Measurements from ENCODE around the gene NR4A2. TPM values are rescaled to one million over a fixed set of nuclear protein-coding genes. Genes with fewer than 3 reads are reported as not detected.

Gene NR4A2
- polyA plus RNA-seq, 1 of the 3 experiments (the other 2 are of a cell fraction) = 16.2 TPM

DNA sequence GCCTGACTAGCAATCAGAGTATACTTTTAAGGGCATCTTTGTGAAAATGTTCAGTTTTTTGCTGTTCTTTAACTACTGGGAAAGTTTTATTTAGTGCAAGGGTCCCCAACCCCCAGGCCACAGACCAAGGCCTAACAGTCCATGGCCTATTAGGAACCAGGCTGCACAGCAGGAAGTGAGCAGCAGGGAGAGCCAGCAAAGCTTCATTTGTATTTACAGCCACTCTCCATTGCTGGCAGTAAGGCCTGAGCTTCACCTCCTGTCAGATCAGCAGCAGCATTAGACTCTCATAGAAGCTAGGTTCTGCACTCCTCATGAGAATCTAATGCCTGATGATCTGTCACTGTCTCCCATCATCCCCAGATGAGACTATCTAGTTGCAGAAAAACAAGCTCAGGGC, 17.1 kb upstream of the NR4A2 start:
- POLR2A ChIA-PET = no interaction called here

More for the DNA sequence above, 17.1 kb upstream of the NR4A2 start:
- Histone ChIP-seq H4K20me1 (ENCODE audit: insufficient read depth) (no peaks in the 10 kb centered on the region), H3K9me2 (no peaks in the 10 kb centered on the region), H3K4me1 (ENCODE audit: control insufficient read depth in 1 of 2, insufficient read depth in 2 of 2, low read depth in 1 of 2, low read length in 1 of 2) (no peaks in the 10 kb centered on the region), H3K36me3 (replicated peaks in 1 of 2; ENCODE audit: control insufficient read depth in 1 of 2, insufficient read depth in 2 of 2, low read length in 1 of 2) (no peaks in the 10 kb centered on the region), H3F3A (replicated peaks; ENCODE audit: insufficient read depth) (no peaks in the 10 kb centered on the region), H3K79me2 (ENCODE audit: insufficient read depth) (no peaks in the 10 kb centered on the region), H3K27me3 (ENCODE audit: insufficient read depth) (no peaks in the 10 kb centered on the region), H3K9me3 (no peaks in the 10 kb centered on the region), H2AFZ (ENCODE audit: low read depth) (no peak overlapping the region), H3K9ac (no peak overlapping the region), H3K4me3 (ENCODE audit: low read depth in 2 of 2, low read length in 1 of 2) (no peak overlapping the region), H3K27ac (ENCODE audit: low read depth in 2 of 2, low read length in 1 of 2) (no peak overlapping the region), H3K4me2 (no peak overlapping the region)
- CTCF ChIA-PET = interaction anchor here (0.7 to 2.5 kb wide), 2 partner anchors 15 to 240 kb away, joined by 3 to 10 read pairs; no protein-coding TSS in a partner anchor
- DNase-seq = no peak
- TF ChIP-seq, protein P1, sequence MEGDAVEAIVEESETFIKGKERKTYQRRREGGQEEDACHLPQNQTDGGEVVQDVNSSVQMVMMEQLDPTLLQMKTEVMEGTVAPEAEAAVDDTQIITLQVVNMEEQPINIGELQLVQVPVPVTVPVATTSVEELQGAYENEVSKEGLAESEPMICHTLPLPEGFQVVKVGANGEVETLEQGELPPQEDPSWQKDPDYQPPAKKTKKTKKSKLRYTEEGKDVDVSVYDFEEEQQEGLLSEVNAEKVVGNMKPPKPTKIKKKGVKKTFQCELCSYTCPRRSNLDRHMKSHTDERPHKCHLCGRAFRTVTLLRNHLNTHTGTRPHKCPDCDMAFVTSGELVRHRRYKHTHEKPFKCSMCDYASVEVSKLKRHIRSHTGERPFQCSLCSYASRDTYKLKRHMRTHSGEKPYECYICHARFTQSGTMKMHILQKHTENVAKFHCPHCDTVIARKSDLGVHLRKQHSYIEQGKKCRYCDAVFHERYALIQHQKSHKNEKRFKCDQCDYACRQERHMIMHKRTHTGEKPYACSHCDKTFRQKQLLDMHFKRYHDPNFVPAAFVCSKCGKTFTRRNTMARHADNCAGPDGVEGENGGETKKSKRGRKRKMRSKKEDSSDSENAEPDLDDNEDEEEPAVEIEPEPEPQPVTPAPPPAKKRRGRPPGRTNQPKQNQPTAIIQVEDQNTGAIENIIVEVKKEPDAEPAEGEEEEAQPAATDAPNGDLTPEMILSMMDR (IDR thresholded peaks at IDR 0.05) = no peak
- TF ChIP-seq GATA2 (CRISPR knock-in tag; IDR thresholded peaks at IDR 0.05) (no peak), RAD21 (IDR thresholded peaks at IDR 0.05; ENCODE audit: low read length) (no peak), TEAD4 (IDR thresholded peaks at IDR 0.05; ENCODE audit: borderline replicate concordance, insufficient read depth) (no peak), FOXJ3 (CRISPR knock-in tag; IDR thresholded peaks at IDR 0.05) (no peak), TAF1 (IDR thresholded peaks at IDR 0.05; ENCODE audit: borderline replicate concordance, low read depth, low read length) (no peak), RFX5 (IDR thresholded peaks at IDR 0.05; ENCODE audit: low read length) (no peak), SMC3 (IDR thresholded peaks at IDR 0.05; ENCODE audit: low read depth, low read length) (no peak), NRF1 (IDR thresholded peaks at IDR 0.05; ENCODE audit: low read depth, low read length) (no peak), NFIC (IDR thresholded peaks at IDR 0.05; ENCODE audit: borderline replicate concordance) (no peak), MEF2A (IDR thresholded peaks at IDR 0.05; ENCODE audit: borderline replicate concordance, low read depth) (no peak), TCF12 (IDR thresholded peaks at IDR 0.05) (no peak), ELF1 (IDR thresholded peaks at IDR 0.05) (no peak), EP300 (IDR thresholded peaks at IDR 0.05; ENCODE audit: borderline replicate concordance in 1 of 2, low read depth in 1 of 2, low read length in 1 of 2) (no peak), EZH2phosphoT487 (IDR thresholded peaks at IDR 0.05; ENCODE audit: borderline replicate concordance, low read depth) (no peak), RXRA (IDR thresholded peaks at IDR 0.05; ENCODE audit: borderline replicate concordance, low read depth) (no peak)
- TF ChIP-seq, protein P2, sequence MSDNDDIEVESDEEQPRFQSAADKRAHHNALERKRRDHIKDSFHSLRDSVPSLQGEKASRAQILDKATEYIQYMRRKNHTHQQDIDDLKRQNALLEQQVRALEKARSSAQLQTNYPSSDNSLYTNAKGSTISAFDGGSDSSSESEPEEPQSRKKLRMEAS (IDR thresholded peaks at IDR 0.05; ENCODE audit: low read depth) = no peak
- TF ChIP-seq, protein P3, sequence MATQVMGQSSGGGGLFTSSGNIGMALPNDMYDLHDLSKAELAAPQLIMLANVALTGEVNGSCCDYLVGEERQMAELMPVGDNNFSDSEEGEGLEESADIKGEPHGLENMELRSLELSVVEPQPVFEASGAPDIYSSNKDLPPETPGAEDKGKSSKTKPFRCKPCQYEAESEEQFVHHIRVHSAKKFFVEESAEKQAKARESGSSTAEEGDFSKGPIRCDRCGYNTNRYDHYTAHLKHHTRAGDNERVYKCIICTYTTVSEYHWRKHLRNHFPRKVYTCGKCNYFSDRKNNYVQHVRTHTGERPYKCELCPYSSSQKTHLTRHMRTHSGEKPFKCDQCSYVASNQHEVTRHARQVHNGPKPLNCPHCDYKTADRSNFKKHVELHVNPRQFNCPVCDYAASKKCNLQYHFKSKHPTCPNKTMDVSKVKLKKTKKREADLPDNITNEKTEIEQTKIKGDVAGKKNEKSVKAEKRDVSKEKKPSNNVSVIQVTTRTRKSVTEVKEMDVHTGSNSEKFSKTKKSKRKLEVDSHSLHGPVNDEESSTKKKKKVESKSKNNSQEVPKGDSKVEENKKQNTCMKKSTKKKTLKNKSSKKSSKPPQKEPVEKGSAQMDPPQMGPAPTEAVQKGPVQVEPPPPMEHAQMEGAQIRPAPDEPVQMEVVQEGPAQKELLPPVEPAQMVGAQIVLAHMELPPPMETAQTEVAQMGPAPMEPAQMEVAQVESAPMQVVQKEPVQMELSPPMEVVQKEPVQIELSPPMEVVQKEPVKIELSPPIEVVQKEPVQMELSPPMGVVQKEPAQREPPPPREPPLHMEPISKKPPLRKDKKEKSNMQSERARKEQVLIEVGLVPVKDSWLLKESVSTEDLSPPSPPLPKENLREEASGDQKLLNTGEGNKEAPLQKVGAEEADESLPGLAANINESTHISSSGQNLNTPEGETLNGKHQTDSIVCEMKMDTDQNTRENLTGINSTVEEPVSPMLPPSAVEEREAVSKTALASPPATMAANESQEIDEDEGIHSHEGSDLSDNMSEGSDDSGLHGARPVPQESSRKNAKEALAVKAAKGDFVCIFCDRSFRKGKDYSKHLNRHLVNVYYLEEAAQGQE (IDR thresholded peaks at IDR 0.05; ENCODE audit: low read depth, low read length) = no peak
